Measurements from ENCODE around the gene CDH4.

Gene CDH4

DNA sequence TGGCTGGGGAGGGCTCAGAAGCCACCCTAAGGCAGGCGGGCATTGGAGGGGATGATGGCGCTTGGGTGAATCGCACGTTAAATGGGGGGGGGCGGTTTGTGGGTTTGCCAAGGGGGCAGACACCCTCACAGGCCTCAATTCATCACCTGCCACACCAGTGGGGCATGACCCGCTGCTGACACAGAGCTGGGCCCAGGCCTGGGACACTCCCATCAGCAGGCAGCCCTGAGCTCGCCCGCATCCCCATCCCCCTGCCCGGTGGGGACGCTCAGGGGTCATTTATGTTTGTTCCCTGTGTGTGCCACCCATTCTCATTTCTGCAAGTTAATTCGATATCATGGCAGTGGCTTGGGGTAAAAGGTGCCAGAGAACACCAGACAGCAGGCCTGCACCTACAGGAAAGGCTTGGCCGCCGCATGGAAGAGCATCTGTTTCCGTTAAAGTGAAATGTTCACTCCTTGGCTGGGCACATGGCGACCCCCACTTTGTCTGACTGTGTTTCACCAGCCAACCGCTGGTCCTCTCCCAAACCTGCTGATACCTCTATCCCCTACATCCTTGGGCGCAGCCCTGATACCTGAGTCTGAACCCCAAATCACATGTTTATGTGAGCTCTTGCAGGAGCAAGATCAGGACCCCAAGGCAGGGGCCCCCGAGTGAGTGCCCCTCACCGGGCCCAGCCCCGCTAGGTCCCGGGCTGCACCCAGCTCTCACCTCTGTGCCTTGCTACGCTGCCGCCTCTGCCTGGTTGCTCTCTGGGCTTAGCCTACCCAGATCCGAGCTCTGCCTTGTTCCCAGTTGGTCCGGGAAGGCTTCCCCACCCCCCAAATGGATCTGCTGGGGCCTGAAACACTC, 564.8 kb downstream of the CDH4 start:
- DNase-seq, result no peak

DNA sequence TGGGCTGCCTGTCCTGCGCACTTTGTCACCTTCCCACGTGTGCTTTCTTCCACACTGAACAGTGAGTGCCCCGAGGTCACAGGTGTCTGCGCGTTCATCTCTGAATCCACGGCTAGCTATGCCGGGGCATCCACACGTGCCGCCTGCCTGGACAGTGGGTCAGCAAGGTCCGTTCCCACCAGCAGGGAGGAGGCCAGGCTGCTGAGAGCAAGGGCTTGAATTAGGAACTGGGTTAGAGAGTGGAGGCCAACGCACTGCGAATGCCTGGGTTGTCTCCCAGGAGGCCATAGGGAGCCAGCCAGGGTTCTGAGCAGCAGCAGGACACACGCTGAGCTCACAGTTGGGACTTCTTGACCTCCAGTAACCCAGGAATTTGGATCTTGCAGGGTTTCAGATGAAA, 565.5 kb downstream of the CDH4 start:
- DNase-seq, result no peak

GRCh38 chr20:61818746-61819573, 566.9 kb downstream of the CDH4 start:
- no peak for DNase-seq

- no peak for DNase-seq
Observed at GRCh38 chr20:61819574-61819846, 567.4 kb downstream of the CDH4 start.

GRCh38 chr20:61819921-61820825, 568.1 kb downstream of the CDH4 start:
- no peak for DNase-seq

- no peak for DNase-seq
Observed at GRCh38 chr20:61821735-61822134, 569.7 kb downstream of the CDH4 start.

DNA sequence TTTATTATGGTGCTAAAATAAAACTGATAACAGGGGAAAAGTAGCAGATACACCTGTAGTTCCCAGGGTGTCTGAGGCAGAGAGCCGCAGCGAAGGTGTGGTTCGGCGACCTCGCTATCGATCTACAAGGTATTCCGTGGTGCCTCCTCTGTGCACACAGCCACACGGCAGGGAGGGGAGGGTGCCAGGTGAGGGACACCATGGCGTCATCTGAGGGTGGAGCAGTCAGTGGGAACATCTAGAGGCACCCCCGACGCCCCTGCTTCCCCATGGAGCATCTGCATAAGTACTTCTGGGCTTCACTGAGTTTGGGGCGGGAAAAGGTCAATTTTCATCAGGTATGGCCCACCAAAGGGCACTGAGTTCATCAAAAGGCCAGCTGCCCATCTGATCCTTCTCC, 570.3 kb downstream of the CDH4 start:
- DNase-seq, result no peak

GRCh38 chr20:61823242-61823641, 571.2 kb downstream of the CDH4 start:
- no peak for DNase-seq

- DNase-seq, result no peak
Observed at GRCh38 chr20:61828891-61829290, 576.8 kb downstream of the CDH4 start.

DNA sequence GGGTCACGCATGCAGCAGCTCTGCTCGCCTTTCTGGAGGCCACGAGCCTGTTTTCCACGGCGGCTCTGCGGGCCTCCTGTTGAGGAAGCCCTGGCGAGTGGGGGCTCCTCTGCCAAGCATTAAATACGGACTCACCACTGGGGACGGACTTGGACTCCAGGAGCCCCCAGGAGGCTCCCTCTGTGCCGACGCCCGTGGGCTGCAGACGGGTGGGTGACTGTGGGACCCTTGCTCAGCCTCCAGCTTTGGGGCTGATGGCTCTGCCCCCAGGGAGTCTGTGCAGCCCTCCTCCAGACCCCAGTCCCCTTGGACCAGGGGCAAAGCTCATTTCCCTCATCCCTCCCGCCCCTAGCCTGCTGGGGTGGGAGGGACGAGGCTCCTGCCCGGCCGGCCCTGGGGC, 577.5 kb downstream of the CDH4 start:
- DNase-seq, result no peak

DNA sequence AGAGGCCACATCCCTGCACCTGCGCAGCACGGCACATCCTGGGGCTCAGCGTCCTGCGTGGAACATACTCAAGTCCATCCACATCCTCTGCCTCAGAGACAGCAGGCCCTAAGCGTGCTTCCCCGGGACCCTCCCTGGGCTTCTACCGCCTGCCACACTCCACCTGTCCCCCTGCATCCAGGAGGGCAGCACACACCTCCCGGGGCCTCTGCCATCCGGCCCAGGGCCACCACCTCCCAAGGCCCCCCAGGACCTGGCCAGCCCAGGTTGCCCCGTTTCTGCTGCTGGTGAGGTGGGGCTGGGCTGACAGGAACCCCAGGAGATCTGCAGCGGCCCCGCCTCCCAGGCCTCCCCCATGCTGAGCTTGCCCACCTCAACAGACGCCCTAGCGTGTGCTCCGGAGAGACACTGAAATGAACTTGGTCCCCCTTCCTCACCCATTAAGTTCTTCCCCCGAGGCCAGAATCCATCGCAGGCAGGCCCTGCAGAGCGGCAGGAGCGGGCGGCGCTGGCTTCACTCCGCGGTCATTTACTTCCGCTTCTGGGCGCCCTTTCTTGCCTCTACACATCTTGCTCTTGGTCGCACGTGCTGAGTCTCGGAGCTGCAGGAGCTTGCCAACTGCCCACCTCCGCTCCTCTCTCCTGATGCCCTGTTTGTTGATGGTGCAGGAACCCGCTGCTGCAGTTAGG, 578.3 kb downstream of the CDH4 start:
- DNase-seq, result no peak

DNA sequence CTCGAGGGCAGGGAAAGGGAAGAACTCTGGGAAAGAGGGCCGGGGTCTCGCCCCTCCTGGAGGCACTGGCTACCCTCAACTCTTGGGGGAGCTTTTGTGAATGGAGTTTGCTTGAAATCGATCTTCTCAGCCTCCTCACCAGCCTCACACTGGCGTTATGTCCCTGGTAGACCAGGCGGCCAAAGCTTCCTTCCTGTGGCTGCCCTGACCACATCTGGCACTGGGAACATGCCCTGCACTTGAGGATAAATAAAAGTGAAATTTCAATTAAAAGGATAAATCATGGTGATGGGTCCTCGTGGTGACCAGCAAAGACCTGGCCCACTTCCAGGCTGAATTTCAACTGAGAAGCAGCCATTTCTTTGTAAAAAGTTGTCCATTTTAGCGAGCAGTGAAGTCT, 578.9 kb downstream of the CDH4 start:
- no peak for DNase-seq

- no peak for DNase-seq
Observed at GRCh38 chr20:61832181-61832580, 580.1 kb downstream of the CDH4 start.

DNA sequence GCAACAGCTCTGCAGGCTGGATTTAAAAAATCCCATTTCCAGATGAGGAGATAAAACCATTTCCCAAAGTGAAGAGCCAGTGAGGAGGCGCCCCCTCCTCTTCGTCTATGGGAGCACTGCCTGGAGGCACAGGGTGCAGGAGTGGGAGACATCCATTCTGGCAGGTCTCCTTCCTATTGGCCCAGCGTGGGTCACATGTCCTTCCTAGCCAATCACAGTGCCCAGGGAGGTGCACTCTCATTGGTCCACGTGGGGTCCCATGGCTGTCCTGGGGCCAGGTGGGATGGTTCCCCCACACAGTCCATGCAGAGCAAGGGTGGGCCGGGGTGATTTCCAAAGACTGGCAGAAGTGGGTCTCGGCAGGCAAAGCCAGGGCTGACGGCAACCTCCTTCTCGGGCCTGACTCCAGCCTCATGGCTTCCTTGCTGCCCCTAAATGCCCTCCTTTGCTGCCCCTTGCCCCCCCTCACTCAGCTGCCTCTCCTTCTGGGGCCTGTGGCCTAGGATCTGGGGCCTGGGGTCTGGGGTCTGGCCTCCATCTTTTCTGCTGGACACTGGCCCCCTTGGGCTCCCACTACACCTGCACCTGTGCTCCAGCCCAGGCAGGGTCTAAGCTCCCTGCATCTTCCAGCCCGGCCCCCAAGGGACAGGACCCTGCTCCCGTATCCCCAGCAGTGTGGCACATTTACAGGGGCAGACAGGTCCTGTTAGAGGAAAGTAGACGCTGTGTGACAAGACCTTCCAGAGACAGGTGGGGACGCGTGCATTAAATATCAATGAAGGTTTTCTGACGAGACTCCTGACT, 581.9 kb downstream of the CDH4 start:
- no peak for DNase-seq

DNA sequence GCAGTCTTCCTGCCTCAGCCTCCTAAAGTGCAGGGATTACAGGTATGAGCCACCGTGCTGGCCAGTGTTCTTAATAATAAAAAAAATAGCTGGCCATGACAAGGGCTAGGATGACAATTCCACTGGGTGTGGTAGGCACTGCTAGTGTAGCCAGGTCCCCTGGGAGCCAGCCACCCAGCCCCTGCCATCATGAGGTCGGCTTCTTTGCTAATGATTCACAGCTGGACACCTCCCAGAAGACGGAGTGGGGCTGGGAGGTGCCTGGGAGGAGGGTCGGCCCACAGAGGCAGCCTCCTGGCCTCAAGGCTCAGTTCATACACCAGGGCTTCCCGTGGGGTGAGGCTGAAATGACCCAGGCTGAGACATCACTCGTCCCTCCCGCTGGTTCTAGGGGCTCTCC, 583.2 kb downstream of the CDH4 start:
- no peak for DNase-seq

GRCh38 chr20:61835791-61836350, 583.8 kb downstream of the CDH4 start:
- no peak for DNase-seq

GRCh38 chr20:61837200-61837599, 585.1 kb downstream of the CDH4 start:
- DNase-seq, result no peak

- DNase-seq, result no peak
Observed at GRCh38 chr20:61839223-61839911, 587.3 kb downstream of the CDH4 start.

GRCh38 chr20:61839912-61840778, 588.1 kb downstream of the CDH4 start:
- DNase-seq, result no peak
